ENCODE data around the gene FCHSD2.
"Not testable (repeated sequence)": the region's sequence is repeated elsewhere in the genome, so short reads cannot be mapped to it uniquely, and the experiment has no call there.

The FCHSD2 gene

DNA sequence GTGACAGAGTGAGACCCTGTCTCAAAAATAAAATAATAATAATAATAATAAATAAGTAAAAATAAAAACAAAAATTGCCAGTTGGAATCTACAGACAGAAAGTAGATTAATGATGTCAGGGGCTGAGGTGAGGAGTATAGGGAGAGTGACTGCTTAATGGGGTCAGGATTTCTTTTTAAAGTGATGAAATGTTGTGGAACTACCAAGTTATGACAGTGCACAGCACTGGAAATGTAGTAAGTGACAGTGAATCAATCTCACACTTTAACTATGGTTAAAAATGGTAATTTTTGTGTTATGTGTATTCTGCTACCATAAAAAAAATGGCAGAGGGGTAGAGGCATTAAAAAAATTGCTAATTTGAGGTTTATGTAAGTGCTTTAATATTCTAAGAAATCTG, 240.7 kb downstream of the FCHSD2 start:
- no peak for DNase-seq (ENCODE audit: low read depth, low spot score)
- no peak overlapping the region for H3K27ac ChIP-seq

DNA sequence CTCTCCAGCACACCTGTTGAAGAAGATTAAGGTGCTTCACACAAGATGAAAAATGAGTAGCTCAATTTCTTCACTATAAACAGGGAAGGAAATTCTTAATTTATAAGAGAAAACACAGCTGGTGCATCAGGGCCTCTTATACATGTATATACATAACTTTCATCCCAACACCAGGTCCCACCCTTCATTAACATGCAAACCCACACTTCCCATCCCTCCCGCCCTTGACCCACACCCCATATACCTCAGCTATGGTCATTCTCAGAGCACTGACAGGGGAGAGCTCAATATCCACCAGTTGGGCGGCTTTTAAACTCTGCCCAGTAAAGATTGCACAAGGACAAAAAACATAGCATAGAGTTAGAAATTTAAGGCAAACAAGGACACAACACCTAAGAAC, 242.1 kb downstream of the FCHSD2 start:
- no peak for DNase-seq (ENCODE audit: low read depth, low spot score)
- no peak overlapping the region for H3K27ac ChIP-seq

DNA sequence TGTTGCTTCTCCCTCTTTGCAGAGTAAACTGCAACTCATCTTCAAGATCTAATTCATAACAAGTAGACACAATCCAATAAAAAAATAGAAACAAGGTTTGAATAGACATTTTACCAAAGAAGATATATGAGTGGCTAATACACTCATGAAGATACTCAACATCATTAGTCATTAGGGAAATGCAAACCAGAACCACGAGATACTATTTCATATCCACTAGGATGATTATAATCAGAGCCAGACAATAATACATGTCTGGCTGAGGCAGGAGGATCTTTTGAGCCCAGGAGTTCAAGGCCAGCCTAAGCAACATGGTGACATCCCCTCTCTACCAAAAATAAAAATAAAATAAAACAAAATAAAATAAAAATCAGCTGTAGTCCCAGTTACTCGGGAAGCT, 242.9 kb downstream of the FCHSD2 start:
- no peak for DNase-seq (ENCODE audit: low read depth, low spot score)
- peak overlapping the region; percentile 55 for H3K27ac ChIP-seq

DNA sequence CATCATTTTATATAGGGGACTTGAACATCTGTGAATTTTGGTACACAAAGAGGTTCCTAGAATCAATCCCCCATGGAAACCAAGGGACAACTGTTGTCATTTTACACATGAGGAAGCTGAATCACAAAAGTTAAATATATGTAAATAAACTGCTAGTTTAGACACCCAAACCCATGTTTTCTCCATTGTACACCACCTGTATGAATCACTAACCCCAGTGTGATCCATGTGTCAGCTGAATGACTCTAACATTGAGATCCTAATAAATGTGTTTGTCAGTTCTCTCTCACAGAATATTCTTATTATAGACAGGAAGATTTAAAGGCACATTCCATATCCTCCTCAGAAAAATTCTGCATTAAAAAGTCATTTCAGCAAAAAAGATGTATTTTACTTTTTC, 244.6 kb downstream of the FCHSD2 start:
- H3K27ac ChIP-seq: peak overlapping the region; percentile 55

DNA sequence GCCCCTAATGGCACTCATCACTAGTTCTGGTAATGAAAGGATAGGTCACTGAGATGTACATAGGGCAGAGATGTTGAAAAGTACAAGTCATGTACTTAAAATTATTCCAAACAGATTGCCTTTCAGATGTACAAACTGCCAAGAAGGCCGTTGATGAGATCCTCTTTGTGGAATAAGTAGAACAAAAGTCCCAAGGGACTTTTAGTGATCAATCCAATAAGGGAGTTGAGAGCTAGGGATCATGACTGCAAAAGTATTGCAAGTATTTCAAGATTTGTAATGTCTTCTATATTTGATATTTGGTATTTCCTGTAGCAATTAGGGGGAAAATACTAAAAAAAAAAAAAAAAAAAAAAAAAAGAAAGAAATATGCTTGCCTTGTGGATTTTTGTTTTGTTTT, 245.7 kb downstream of the FCHSD2 start:
- H3K27ac ChIP-seq: no peak overlapping the region
- DNase-seq (ENCODE audit: low read depth, low spot score): no peak

More for the DNA sequence above, 244.6 kb downstream of the FCHSD2 start:
- peak; percentile 40 for DNase-seq (ENCODE audit: low read depth, low spot score)

DNA sequence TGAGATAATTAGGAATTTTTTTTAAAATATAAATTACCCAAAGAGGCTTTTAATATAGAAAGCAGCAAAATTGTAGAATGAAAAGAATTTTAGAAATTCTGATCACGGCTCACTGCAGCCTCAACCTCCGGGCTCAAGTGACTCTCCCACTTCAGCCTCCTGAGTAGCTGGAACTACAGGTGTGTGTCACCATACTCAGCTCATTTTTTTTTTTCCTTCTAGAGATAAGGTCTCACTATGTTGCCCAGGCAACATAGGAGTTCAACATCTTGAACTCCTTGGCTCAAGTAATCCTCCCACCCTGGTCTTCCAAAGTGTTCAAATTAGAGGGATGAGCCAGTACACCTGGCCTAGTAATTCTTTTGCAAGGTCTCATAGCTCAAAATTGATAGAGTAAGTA, 251.2 kb downstream of the FCHSD2 start:
- DNase-seq (ENCODE audit: low read depth, low spot score): no peak
- H3K27ac ChIP-seq: no peak overlapping the region

DNA sequence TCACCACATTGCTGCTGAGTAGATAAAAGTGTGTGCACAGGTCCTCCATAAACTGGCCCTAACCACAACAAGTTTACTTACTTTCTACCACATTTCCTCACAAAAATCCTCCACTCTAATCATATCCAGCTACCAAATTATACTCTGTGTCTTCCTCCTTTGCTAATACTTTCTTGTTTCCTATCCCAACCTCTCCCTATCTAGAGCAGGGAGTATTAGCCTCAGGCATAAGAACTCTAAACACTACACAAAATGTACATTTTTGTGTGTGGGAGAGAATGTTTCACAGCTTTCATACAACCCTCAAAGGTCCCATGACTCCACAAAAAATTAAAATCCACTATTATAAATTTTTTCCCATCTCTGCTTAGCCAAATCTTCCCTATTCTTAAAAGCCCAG, 255.5 kb downstream of the FCHSD2 start:
- H3K27ac ChIP-seq: no peak overlapping the region
- DNase-seq (ENCODE audit: low read depth, low spot score): no peak

DNA sequence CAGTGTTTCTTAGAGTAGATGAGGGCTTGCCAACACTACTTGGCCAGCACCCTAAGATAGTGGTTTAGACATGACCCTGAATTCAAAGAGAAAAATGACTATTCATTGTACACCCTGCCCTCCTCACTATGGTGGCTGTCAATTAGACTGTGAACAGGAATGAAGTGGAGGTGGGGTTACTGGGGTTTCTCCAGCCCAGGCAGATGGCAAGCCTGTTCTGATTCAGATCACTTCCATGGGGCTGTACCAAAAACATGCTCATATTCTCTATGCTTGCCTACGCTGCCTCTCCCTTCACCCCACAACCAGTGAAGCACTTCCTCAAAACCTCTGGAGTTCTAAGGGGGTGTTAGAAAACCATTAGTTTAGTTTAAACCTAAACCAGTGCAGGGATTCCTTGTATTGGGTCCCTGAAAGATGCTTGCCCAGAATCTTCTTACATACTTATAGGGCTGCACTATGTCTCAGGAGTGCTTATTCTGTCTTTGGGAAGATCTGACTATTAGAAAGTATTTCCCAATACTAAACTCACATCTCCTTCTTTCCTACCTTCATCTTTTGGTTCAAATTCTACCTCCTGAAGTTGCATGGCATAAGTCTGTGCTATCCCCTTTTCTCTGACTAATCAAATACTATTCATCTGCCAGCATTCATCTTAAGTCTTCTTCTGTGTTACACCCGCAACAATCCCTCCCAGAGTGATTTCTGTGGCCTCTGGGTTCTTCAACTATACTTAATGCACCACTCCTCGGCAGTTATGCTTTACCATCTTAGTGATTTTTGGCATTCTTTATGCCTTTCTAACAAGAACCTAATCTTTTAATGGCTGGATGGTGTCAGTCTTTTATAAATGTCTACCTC, 256.1 kb downstream of the FCHSD2 start:
- no peak overlapping the region for H3K27ac ChIP-seq
- no peak for DNase-seq (ENCODE audit: low read depth, low spot score)

DNA sequence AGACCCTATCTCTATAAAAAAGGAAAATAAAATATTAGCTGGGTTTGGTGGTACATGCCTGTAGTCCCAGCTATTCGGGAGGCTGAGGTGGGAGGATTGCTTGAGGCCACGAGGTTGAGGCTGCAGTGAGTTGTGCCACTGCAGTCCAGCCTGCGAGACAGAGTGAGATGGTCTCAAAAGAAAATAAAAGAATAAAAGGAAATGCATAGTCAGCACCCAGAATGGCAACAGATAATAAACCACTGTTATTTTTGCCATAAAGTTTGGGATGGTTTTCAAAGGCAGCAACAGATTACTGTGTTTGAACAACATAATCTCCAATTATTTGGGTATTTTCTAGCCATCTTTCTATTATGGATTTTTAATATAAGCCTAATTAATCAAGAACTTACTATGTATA, 266.0 kb downstream of the FCHSD2 start:
- DNase-seq (ENCODE audit: low read depth, low spot score): no peak
- H3K27ac ChIP-seq: no peak overlapping the region

DNA sequence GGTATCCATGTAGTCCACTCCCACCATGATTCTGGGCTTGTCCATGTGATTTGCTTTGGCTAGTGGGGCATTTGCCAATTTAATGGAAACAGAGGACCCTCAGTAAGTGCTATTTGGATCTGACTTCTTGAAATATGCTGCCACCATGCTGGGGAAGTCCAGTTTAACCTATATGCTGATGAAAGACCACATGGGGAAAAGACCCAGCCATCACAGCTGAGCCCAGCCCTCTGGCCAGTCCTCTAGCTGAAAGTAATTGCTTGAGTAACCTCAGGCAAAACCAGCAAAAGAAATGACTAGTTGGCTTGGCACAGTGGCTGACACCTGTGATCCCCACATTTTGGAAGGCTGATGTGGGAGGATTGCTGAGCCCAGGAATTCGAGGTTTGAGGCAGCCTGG, 266.4 kb downstream of the FCHSD2 start:
- DNase-seq (ENCODE audit: low read depth, low spot score): no peak
- H3K27ac ChIP-seq: no peak overlapping the region

DNA sequence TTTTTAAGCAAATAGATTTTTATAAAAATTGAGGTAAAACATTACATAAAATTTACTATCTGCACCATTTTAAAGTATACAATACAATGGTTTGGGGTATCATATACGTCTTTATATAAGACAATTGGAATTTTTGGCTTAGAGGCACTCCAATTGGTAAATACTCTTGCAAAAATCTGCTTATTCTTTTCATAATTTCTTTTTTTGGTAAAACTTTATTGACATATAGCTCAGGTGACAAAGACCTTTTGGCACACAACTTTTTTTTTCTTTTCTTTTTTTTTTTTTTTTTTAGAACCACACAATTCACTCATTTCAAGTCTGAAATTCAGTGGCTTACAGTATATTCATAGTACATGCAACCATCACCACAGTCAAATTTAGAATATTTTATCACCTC, 270.1 kb downstream of the FCHSD2 start:
- no peak for DNase-seq (ENCODE audit: low read depth, low spot score)
- no peak overlapping the region for H3K27ac ChIP-seq

DNA sequence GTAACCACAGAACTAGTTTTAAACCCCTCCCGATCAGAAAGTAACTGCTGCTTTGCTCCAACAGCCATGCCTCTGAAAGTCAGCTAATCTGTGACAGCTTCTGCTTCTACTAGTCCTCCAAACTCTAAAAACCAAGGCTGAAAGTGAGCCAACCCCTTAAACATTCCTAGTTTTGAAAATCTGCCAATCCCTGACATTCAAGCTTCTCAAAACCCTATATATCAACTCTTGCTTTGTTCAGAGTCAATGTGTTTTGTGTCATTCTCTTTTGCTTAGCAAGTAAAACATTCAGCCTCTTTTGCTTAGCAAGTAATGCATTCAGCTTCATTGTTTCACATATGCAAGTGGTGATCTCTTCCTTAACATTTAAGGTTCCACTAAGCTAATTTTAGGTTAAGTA, 271.0 kb downstream of the FCHSD2 start:
- H3K27ac ChIP-seq: no peak overlapping the region
- no peak for DNase-seq (ENCODE audit: low read depth, low spot score)

DNA sequence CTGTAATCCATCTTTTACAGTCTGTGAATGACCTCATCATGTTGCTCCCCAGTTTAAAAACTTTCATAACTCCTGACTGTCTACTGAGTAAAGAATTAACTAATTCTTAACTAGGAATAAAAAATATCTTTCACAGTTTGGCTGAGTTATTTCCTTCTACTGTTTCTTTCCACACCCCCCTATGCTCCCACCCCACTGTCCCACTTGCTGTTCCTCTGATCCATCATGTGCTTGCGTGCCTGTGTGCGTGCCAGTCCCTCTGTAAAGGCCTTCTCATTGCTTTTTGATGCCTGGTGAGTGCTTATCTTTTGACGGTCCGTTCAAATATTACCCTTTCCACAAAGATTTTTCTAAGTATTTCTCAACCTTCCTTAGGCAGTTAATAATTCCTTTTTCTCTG, 272.3 kb downstream of the FCHSD2 start:
- no peak for DNase-seq (ENCODE audit: low read depth, low spot score)
- no peak overlapping the region for H3K27ac ChIP-seq

DNA sequence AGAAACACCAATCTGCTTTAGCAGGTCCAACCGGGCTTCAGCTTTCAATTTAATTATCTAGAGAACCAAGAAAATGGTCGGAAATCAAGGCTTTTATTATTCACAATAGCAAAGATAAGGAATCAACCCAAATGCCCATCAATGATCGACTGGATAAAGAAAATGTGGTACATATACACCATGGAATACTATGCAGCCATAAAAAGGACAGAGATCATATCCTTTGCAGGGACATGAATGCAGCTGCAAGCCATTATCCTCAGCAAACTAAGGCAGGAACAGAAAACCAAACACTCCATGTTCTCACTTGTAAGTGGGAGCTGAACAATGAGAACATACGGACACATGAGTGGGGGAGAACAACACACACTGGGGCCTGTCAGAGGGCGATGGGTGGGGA, 274.1 kb downstream of the FCHSD2 start:
- no peak for DNase-seq (ENCODE audit: low read depth, low spot score)
- no peak overlapping the region for H3K27ac ChIP-seq

DNA sequence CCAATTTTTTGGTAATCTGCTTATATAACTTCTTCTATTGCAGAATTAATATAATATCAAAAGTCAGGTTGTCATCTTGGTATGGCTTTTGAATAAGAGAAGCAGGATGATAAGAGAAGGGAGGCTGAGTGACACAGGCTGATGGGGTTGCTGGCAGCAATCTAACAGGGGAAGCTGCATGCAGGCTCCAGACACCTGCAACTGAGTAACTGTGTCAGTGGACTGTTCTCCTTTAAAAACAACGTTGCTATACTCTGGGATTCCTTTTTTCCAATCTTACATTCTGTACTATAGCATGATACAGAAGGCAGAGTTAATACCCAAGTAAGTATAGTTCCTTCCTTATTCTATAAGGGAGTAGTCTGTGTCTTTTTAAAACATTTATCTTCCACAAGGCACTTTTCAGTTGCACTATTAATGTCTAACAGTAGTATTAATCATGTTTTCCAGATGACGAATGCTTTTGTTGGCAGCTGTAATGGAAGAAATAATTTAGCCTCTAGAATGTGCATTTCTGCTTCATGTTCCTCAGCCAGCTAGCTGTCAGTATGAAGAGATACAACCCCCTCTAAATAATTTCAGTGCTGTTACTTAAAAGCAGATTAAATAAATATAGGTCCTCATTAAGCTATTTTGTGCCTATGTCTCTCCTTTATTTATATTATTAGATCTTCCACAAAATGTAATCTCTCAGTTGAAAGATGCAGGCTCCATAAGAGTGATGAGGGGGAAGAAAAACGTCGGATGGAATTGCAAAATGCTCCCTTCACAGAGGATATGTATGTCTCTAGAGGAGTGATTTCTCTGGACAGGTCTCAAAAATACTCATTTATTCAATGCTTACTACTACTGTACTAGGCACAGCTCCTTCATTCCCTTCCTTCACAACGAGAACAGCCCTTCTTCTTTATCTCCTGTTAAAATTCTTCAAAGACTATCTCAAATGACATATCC, 277.1 kb downstream of the FCHSD2 start:
- DNase-seq (ENCODE audit: low read depth, low spot score): no peak
- no peak overlapping the region for H3K27ac ChIP-seq

DNA sequence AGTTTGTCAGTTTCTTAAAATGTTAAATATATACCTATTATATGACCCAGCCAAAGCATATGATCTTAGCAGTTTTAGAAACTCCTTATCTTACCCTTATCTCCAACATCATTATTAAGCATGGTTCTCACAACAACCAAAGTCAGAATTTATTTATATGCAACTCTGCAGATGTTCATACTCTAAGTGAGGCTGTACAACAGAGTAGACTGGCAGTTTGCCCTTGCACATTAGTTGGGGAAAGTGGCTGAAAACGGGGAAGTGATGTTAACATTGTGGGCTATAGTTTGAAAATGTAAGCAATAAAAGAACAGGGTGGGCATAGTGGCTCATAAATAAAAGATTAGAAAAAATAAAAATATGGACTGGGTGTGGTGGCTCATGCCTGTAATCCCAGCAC, 278.2 kb downstream of the FCHSD2 start:
- no peak for DNase-seq (ENCODE audit: low read depth, low spot score)
- H3K27ac ChIP-seq: no peak overlapping the region

DNA sequence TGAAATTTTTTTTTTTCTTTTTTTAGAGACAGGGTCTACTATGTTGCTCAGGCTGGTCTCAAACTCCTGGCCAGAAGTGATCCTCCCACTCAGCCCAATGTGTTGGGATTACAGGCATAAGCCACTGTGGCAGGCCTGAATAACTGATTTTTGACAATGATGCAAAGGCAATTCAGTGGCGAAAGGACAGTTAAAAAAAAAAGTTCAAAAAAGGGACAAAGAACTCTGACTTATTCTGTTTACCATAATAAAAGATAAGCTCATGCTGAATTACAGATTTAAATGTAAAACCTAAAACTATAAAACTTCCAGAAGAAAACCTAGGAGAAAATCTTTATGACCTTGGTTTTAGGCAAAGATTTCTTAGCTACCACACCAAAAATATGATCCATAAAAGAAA, 279.0 kb downstream of the FCHSD2 start:
- no peak for DNase-seq (ENCODE audit: low read depth, low spot score)
- H3K27ac ChIP-seq: no peak overlapping the region

DNA sequence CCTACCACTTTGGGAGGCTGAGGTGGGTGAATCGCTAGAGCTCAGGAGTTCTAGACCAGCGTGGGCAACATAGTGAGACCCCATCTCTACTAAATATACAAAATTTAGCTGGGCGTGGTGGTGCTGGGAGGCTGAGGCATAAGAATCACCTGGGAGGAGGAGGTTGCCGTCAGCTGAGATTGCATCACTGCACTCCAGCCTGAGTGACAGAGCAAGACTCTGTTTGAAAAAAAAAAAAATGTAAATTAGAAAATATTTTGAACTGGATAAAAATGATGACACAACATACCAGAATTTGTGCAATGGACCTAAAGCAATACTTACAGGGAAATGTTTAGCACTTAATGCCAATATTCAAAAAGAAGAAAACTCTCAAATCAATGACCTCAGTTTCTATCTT, 281.5 kb downstream of the FCHSD2 start:
- no peak for DNase-seq (ENCODE audit: low read depth, low spot score)
- no peak overlapping the region for H3K27ac ChIP-seq

DNA sequence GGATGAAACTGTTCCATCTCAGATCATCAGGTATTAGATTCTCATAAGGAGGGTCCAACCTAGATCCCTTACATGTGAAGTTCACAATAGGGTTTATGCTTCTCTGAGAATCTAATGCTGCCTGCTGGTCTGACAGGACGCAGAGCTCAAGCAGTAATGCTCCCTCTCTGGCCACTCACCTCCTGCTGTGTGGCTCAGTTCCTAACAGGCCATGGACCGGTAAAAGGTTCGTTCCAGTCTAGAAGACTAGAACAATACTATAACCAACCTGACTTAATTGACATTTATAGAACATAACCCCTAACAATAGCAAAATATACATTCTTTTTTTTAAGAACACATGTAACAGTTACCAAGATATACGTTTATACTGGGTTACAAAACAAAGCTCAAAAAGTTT, 282.1 kb downstream of the FCHSD2 start:
- DNase-seq (ENCODE audit: low read depth, low spot score): no peak
- H3K27ac ChIP-seq: no peak overlapping the region

DNA sequence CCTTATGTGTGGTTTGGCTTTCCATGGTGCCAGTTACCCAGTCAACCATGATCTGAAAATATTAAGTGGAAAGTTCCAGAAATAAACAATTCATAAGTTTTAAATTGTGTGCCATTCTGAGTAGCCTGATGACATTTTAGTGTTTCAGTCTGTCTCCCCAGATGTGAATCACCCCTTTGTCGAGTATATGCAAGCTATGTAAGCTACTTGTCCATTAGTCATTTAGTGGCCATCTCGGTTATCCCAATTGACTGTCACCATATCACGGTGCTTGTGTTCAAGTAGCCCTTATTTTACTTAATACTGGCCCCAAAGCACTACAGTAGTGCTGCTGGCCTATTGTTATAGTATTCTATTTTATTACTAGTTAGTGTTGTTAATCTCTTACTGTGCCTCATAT, 283.0 kb downstream of the FCHSD2 start:
- no peak for DNase-seq (ENCODE audit: low read depth, low spot score)
- H3K27ac ChIP-seq: no peak overlapping the region

DNA sequence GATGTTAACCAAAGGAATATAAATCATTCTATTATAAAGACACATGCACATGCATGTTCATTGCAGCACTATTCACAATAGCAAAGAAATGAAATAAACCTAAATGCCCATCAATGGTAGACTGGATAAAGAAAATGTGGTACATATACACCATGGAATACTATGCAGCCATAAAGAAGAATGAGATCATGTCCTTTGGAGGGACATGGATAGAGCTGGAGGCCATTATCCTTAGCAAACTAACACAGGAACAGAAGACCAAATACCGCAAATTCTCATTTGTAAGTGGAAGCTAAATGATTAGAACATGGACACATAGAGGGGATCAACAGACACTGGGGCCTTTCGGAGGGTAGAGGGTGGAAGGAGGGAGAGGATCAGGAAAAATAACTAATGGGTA, 283.9 kb downstream of the FCHSD2 start:
- not testable (repeated sequence) for DNase-seq (ENCODE audit: low read depth, low spot score)

More for the DNA sequence above, 283.9 kb downstream of the FCHSD2 start:
- not testable (repeated sequence) for H3K27ac ChIP-seq

Data from epithelial cell of prostate (primary cell).